Gastrocnemius medialis (tissue), 4 donors: Measurements from ENCODE around the gene AP1B1.

Experiments
- POLR2A ChIP-seq, 2 donors: fragments of 450-650 bp; IDR thresholded peaks; one replicate each; pipeline ENCODE4 v1.6.1; 2017; ENCODE audit warnings: antibody characterized with exemption in 2 of 2, mild to moderate bottlenecking in 2 of 2, moderate library complexity in 2 of 2
- TF ChIP-seq, protein P1 (sequence below), 5 experiments: fragments of 450-650 bp in 3 of 5; fragments of 200-600 bp in 2 of 5; sonication (generic) in 2 of 5; IDR thresholded peaks in 4 of 5; conservative IDR thresholded peaks in 1 of 5; 1 replicate in 4 of 5; 2 replicates in 1 of 5; pipeline ENCODE4 v1.5.1; 2016 to 2019; ENCODE audit warnings: antibody characterized with exemption in 5 of 5, mild to moderate bottlenecking in 3 of 5, moderate library complexity in 3 of 5

DNA sequence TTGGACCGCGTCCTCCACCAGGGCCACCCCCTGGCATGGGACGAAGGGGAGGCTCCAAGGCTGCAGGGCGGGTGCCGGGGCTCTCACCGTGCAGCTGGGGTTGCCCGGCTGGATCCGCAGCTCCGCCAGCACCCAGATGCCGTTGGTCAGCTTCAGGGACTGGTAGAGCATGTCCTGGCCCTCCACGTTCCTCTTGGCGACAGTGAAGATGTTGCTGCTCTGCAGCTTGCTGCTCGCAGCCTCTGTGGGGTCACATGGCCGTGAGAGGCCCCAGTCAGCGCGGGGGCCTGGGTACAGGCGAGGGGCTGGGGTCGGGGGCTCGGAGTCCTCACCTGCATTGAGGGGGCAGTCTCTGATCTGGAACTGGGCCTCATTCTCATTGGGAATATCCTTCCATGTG lies 58.1 kb downstream of the AP1B1 start:
- no peak for TF ChIP-seq POLR2A (IDR thresholded peaks at IDR 0.05)
- TF ChIP-seq, protein P1, sequence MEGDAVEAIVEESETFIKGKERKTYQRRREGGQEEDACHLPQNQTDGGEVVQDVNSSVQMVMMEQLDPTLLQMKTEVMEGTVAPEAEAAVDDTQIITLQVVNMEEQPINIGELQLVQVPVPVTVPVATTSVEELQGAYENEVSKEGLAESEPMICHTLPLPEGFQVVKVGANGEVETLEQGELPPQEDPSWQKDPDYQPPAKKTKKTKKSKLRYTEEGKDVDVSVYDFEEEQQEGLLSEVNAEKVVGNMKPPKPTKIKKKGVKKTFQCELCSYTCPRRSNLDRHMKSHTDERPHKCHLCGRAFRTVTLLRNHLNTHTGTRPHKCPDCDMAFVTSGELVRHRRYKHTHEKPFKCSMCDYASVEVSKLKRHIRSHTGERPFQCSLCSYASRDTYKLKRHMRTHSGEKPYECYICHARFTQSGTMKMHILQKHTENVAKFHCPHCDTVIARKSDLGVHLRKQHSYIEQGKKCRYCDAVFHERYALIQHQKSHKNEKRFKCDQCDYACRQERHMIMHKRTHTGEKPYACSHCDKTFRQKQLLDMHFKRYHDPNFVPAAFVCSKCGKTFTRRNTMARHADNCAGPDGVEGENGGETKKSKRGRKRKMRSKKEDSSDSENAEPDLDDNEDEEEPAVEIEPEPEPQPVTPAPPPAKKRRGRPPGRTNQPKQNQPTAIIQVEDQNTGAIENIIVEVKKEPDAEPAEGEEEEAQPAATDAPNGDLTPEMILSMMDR (IDR thresholded peaks at IDR 0.05 in 4 of 5, conservative IDR thresholded peaks at IDR 0.05 in 1 of 5), result no peak
